ENCODE data around the gene CFL2.
A peak's percentile ranks its signal among the peaks of the same experiment; 100 is the strongest.
"Not testable (repeated sequence)": the region's sequence is repeated elsewhere in the genome, so short reads cannot be mapped to it uniquely, and the experiment has no call there.

The CFL2 gene

DNA sequence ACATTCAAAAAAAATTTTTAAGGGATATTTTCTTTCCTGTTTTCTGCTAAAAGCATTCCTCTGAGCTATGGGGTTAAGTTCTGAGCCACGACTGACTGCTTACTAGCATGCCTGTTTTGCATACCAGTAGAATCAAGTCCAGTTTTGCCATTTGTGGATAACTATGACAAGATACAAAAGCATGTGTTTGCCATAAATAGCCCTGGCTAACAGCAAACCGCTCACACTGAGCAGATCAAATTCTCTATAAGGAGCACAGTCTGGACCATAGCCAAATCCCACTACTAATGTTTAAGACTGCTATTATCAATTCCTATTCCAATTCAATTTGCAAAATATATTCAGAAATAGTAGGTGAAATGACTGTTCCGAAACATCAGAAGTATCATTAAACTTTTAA is 3.2 kb downstream of the CFL2 start:
- DNase-seq = no peak

DNA sequence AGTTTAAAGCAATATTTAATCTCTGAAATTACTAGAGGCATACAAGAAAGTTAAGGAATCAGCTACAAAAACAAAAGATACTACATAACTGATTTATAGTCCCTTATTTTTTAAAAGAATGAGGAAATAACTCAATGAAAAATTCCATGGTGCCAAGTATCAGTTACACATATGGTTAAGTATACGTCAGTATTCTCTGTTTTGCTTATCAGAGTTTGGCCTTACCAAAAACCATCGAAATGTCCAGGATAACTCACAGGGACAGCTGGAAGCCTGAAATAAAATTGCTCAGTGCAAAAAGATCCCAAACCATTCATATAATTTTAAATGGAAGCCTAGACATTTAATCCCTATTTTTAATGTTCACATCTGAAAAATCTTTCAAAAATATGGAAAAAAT is 3.6 kb downstream of the CFL2 start:
- DNase-seq = no peak

GRCh38 chr14:34710006-34710405 is 4.4 kb downstream of the CFL2 start:
- no peak for DNase-seq

- DNase-seq = no peak
Observed at GRCh38 chr14:34707722-34708121, 6.7 kb downstream of the CFL2 start.

DNA sequence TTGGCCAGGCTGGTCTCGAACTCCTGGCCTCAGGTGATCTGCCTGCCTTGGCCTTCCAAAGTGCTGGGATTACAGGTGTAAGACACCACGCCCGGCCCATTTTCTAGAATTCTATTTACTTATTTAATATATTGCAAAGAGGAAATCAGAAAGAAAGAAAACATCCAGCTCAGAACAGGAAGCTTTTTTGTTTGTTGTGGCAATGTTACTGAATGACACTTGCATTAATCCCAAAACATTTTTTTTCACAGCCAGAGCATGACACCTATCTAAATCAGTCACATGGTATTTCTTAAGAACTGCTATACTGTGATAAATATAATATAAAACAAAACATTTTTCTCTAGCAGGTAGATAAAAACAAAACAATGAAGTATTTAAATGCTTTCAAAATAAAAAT is 12.6 kb downstream of the CFL2 start:
- no peak for DNase-seq

GRCh38 chr14:34700622-34701130 is 13.7 kb downstream of the CFL2 start:
- DNase-seq = no peak

DNA sequence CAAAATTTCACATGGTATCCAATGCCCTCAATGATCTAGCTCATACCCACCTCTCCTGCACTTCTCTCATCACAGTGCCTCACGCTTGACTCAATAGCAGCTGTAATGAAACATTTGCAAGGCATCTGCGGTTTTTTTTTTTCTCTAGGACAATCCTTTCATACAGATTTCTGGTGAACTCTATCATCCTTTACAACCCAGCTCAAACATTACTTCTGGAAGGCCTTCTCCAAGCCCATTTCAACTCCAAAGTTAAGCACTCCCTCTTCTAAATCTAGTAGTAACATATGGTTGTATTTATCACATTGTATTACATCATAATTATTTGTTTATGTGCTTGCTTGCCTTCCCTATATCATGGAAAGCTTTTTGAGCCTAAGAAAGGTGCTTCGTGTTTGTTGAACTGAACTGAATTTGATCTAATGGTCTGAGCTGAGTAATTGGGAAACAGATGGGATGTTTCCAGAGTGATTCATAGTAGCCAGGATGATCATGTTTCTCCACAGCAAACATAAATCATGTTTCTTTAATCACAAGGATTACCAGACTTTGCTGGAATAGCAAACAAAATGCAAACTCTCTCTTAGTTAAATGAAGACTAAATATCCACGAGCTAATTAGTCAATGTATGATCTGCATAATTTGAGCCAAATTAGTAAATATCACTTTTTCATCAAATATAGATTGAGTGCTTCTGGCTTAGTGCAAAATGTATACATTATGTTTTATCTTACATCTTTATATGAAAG is 14.3 kb downstream of the CFL2 start:
- no peak for DNase-seq

DNA sequence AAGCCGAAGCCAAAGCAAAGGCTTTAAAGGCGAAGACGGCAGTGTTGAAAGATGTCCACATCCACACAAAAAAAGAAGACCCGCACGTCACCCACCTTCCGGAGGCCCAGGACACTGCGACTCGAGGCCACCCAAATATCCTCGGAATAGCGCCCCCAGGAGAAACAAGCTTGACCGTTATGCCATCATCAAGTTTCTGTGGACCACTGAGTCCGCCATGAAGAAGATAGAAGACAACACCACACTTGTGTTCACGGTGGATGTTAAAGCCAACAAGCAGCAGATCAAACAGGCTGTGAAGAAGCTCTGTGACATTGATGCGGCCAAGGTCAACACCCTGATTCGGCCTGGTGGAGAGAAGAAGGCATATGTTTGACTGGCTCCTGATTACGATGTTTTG is 20.2 kb downstream of the CFL2 start:
- DNase-seq = not testable (repeated sequence)

- peak in 1 of 4 experiments; percentile 17 for DNase-seq
Observed at GRCh38 chr14:34693228-34693939, 21.0 kb downstream of the CFL2 start.

DNA sequence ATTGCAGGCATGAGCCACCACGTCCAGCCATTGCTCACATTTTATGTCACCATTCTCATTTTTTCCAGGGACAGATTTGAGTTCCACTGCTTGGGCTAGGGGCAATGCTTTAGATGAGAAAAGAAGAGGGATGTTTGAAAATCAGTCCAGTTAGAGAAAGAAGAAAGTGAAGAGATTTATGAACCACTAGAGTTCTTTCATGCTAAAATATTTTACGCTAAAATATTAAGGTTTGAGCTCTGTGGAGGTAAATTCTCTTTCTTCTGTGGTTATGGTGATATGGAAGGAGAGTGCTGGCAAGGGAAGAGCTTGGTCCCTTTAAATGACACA is 21.5 kb downstream of the CFL2 start:
- no peak for DNase-seq

DNA sequence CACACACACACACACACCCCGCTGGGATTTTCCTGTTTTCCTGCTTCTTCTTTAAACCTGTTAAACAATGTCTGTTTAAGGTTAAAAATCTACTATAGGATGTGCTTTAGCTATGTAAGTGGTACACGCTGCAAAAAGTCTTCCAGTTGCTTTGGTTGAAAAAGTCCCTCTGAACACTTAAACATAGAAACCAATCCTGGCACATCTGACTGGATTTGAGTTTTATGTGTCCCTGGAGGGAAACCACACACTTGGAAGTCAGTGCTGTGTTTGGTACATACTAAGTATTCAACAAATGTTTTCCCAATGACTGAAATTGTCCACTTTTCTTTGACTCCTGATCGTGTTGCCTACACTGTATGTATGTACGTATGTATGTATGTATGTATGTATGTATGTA is 22.0 kb downstream of the CFL2 start:
- no peak for DNase-seq

DNA sequence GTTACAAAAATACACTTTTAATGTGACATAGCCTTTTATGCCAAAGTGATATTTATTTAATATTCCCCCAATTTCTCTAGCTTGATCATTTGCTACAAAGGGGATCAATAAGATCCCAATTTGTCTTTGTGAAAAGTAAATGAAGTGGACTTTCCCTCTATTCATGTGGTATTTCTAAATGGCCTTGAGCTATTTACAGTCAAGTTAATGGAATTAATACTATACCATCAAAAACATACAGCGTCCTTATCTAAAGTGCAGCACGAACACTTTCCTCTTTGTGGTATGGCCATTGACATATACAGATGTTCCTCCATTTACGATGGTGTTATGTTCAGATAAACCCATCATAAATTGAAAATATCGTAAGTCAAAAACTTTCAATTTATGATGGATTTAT is 23.2 kb downstream of the CFL2 start:
- DNase-seq = no peak

DNA sequence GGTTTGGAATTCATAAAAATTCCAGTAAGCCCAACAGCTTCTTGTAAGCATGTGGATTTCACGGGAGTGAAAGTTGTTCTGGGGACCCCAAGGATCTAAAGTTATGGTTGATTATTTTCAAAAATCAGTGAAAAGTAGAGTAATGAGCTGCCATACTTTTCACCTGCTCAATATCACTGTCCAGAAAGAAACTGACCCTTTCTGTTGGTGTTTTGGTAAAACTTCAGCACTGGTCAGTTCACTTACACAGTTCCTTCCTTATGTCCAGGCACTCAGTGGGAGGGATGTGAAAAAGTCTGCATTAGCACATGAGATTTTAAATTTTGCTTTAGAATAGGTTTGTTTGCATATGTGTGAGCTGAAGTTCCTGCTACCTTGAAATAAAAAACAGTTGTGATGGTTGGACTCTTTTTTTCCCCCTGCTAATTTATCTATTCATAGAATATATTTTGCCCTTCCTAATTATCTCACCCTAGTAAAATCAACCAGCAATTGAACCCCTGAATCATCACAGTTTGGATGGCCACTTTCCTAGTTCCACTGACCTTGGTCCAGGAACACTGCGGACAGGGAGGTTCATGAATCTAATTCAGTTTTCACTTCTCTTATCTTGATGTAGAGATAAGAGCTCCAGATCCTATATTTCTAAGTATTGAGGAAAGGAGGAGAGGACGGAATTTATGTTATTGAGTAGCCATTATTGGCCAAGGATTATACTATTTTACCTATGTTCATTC is 25.8 kb downstream of the CFL2 start:
- DNase-seq = no peak

- no peak for DNase-seq
Observed at GRCh38 chr14:34685819-34686428, 28.5 kb downstream of the CFL2 start.

DNA sequence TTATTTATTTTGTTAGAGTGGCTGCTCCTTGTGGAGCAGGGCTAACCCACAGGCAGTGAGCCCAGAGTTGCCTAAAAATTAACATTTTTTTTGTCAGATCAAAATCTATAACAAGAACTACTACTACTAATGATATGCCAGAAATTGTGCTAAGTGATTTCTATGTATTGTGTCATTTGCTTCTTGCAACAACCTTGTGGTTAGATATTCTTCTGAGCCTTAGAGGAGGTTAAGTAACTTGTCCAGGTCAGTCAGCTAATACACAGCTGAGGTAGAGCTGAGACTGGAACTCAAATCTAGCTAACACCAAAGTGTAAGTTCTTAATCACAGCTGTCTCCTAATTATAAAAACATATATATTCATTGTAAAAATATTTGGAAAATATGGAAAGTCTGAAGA is 29.8 kb downstream of the CFL2 start:
- no peak for DNase-seq

- no peak for DNase-seq
Observed at GRCh38 chr14:34682787-34683321, 31.5 kb downstream of the CFL2 start.

GRCh38 chr14:34680806-34681479 is 33.5 kb downstream of the CFL2 start:
- DNase-seq = no peak

- no peak for DNase-seq
Observed at GRCh38 chr14:34678735-34679134, 35.7 kb downstream of the CFL2 start.

- no peak for DNase-seq
Observed at GRCh38 chr14:34678306-34678705, 36.1 kb downstream of the CFL2 start.

DNA sequence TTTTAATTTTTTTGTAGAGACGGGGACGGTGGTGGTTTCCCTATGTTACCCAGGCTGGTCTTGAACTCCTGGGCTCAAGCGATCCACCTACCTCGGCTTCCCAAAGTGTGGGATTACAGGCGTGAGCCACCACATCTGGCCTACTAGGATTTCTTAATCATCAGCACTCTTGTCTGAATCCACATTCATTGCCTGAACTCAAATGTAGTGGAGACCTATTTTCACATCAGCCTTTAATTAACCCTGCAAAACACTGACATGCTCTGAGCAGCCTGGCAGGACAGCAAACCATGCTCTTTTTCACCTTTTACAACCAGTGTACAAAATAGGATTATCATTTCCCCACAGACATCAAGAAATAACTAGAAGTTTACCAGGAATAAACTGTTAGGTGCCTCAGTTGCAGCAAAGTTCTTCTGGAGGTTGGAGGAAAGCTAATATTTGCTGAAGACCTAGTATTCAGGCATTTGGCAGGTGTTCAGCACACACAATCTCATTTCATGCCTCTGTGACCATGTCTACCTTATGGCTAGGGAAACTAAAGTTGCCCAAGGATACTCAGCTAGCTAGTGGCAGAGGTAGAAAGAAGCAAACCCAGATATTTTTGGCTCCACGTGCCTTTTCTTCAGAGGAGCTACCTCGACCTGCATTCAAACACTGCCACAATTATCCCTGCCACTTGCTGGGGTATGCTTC is 37.7 kb downstream of the CFL2 start:
- DNase-seq = no peak

DNA sequence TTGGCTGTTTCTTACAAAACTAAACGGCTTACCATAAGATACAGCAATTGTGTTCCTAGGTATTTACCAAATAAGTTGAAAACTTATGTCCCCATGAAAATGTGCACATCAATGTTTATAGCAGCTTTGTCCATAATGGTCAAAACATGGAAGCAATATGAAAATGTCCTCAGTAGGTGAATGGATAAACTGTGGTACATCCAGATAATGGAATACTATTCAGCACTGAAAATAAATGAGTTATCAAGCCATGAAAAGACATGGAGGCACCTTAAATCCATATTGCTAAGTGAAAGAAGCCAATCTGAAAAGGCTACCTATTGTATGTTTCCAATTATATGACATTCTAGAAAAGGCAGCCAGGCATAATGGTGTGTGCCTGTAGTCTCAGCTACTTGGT is 40.7 kb downstream of the CFL2 start:
- no peak for DNase-seq

- DNase-seq = no peak
Observed at GRCh38 chr14:34671716-34672115, 42.7 kb downstream of the CFL2 start.

All from activated naive CD4-positive, alpha-beta T cell (primary cell).